Sigmoid colon (tissue), 7 donors: ENCODE results near the gene ATG7. TPM values are rescaled to one million over a fixed set of nuclear protein-coding genes. Genes with fewer than 3 reads are reported as not detected.

Experiments used
- DNase-seq: peaks from one replicate; pipeline ENCODE4 v3.0.0-alpha.2; 2019
- H3K27ac ChIP-seq, 4 donors: fragments of 200-600 bp; sonication (generic); one replicate each; pipeline ENCODE4 v1.5.1; 2016 to 2019; ENCODE audit warnings: mild to moderate bottlenecking in 1 of 4
- H3K27me3 ChIP-seq, 3 donors: fragments of 200-600 bp; sonication (generic); one replicate each; pipeline ENCODE4 v1.5.1; 2019; ENCODE audit warnings: mild to moderate bottlenecking in 1 of 3
- H3K36me3 ChIP-seq, 4 donors: fragments of 200-600 bp; sonication (generic); one replicate each; pipeline ENCODE4 v1.5.1; 2016 to 2019
- H3K4me1 ChIP-seq, 4 donors: fragments of 200-600 bp; sonication (generic); one replicate each; pipeline ENCODE4 v1.5.1; 2017 to 2019
- H3K4me3 ChIP-seq, 4 donors: fragments of 200-600 bp; sonication (generic); one replicate each; pipeline ENCODE4 v1.5.1; 2017 to 2019; ENCODE audit warnings: mild to moderate bottlenecking in 2 of 4, moderate library complexity in 1 of 4
- H3K9me3 ChIP-seq, 4 donors: fragments of 200-600 bp in 3 of 4; sonication (generic) in 3 of 4; one replicate each; pipeline versions ENCODE4 v1.5.1 to v1.6.1; 2013 to 2019
- EP300 ChIP-seq, 4 donors: sonication (generic); formaldehyde crosslinking; IDR thresholded peaks; one replicate each; pipeline ENCODE4 v1.6.1; 2017; ENCODE audit warnings: antibody characterized with exemption in 4 of 4
- POLR2A ChIP-seq, 2 donors: fragments of 450-650 bp; IDR thresholded peaks; one replicate each; pipeline ENCODE4 v1.6.1; 2016; ENCODE audit warnings: antibody characterized with exemption in 2 of 2, mild to moderate bottlenecking in 2 of 2, moderate library complexity in 2 of 2
- POLR2AphosphoS5 ChIP-seq, 4 donors: sonication (generic); formaldehyde crosslinking; IDR thresholded peaks; one replicate each; pipeline ENCODE4 v1.6.1; 2017; ENCODE audit warnings: antibody characterized with exemption in 4 of 4
- WGBS, 2 donors: extraction: QIAGEN DNeasy Blood & Tissue Kit; methylation state at CpG; one replicate each; pipeline ENCODE4 v1.1.7; 2013; 5-methylcytosine and 5-hydroxymethylcytosine counted together
- intact Hi-C: fragments of 100-400 bp; cut with DNase I; formaldehyde crosslinking; loops from one replicate; pipeline ENCODE4 v1.15.1; 2023
- polyA plus RNA-seq, 3 donors: library from polyadenylated mRNA; stranded (reverse); fragments of 200-250 nt; gene quantifications; one replicate each; pipeline ENCODE4 v1.2.3, GENCODE V29; 2013
- total RNA-seq, 4 donors: library from RNA; depleted of rRNA; stranded (reverse); fragments of >200 nt; gene quantifications; one replicate each; pipeline ENCODE4 v1.1.0, GENCODE V29; 2016
- TF ChIP-seq, protein P1 (sequence below), 4 experiments: fragments of 450-650 bp in 3 of 4; fragments of 200-600 bp in 1 of 4; IDR thresholded peaks; one replicate each; pipeline ENCODE4 v1.5.1; 2016 to 2019; ENCODE audit warnings: antibody characterized with exemption in 4 of 4, mild to moderate bottlenecking in 3 of 4, moderate library complexity in 2 of 4
- donor health status: healthy with polysubstance abuse.
- donor health status: Bipolar disorder and iron deficiency.
- donor health status: healthy.

Gene ATG7
- total and polyA plus RNA-seq, 7 donors, result 12.5 to 62.9 (median 34.8) TPM

DNA sequence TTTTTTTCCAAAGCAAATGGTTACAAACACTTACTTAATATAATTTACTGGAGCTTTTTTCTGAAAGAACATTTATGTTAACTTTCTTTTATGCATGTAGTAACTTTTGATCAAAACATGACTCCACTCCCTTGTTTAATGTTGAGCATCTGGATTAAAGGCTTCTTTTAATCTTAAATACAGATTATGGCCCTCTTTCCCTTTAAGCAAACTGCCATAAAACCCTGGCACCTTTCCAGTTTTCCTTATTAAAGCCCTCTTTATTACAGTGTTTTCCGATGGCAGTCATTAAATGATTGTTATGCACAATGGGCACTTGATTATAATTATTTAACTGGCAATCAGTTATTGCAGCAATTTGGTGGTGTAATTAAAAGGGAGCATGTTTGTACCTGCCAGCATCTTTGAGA, 204.5 kb downstream of the ATG7 start:
- no peak for DNase-seq
- intact Hi-C loops, result no loop called here
- peaks cover 0 to 58% (median 54%) of the 10 kb centered on the region in 4 donors for H3K4me1 ChIP-seq
- WGBS, 2 donors, result 10 to 43% methylated on average over 1 of the region's 1 CpG
- no peak overlapping the region for H3K4me3 ChIP-seq
- TF ChIP-seq POLR2AphosphoS5 (IDR thresholded peaks at IDR 0.05), result no peak
- no peak for TF ChIP-seq EP300 (IDR thresholded peaks at IDR 0.05)
- no peak for TF ChIP-seq POLR2A (IDR thresholded peaks at IDR 0.05)
- TF ChIP-seq, protein P1, sequence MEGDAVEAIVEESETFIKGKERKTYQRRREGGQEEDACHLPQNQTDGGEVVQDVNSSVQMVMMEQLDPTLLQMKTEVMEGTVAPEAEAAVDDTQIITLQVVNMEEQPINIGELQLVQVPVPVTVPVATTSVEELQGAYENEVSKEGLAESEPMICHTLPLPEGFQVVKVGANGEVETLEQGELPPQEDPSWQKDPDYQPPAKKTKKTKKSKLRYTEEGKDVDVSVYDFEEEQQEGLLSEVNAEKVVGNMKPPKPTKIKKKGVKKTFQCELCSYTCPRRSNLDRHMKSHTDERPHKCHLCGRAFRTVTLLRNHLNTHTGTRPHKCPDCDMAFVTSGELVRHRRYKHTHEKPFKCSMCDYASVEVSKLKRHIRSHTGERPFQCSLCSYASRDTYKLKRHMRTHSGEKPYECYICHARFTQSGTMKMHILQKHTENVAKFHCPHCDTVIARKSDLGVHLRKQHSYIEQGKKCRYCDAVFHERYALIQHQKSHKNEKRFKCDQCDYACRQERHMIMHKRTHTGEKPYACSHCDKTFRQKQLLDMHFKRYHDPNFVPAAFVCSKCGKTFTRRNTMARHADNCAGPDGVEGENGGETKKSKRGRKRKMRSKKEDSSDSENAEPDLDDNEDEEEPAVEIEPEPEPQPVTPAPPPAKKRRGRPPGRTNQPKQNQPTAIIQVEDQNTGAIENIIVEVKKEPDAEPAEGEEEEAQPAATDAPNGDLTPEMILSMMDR (IDR thresholded peaks at IDR 0.05), result no peak
- H3K36me3 ChIP-seq, result no peaks in the 10 kb centered on the region
- peak overlapping the region; percentile 70 to 91 (median 81) for H3K27ac ChIP-seq
- no peaks in the 10 kb centered on the region for H3K27me3 ChIP-seq
- no peaks in the 10 kb centered on the region for H3K9me3 ChIP-seq

DNA sequence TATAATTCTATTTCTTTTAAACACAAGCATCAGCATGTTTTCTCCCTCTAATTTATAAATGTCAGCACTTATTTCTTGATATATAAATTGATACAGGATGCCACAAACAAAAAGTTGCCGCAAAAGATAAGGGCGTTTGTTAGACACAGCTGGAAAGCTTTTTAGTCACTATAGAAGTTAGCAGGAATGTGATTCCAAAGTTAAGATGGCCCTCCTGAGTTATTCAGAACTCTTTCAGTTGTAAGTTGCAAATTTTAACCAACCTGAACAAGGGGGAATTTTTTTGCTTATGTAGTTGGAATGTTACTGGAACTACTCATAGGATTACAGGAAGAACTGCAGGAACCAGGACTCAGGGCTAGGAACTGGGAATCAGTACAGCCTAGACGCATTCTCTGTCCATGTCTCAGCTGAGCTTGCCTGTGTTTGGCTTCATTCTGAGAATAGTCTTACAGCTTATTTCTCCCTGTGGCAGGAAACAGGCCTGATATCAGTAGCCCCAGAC, 205.3 kb downstream of the ATG7 start:
- TF ChIP-seq EP300 (IDR thresholded peaks at IDR 0.05), result peak in 2 of 4 donors; percentile 7 to 73
- peak in 3 of 4 donors; percentile 17 to 69 (median 30) for TF ChIP-seq POLR2AphosphoS5 (IDR thresholded peaks at IDR 0.05)
- TF ChIP-seq, protein P1 (IDR thresholded peaks at IDR 0.05), result no peak
- TF ChIP-seq POLR2A (IDR thresholded peaks at IDR 0.05), result no peak
- no peaks in the 10 kb centered on the region for H3K27me3 ChIP-seq
- no peaks in the 10 kb centered on the region for H3K36me3 ChIP-seq
- H3K9me3 ChIP-seq, result no peaks in the 10 kb centered on the region
- DNase-seq, result peak; percentile 72
- H3K27ac ChIP-seq, result peak overlapping the region; percentile 70 to 91 (median 81)
- peaks cover 0 to 65% (median 61%) of the 10 kb centered on the region in 4 donors for H3K4me1 ChIP-seq
- intact Hi-C loops, result no loop called here
- no peak overlapping the region for H3K4me3 ChIP-seq
- WGBS, 2 donors, result 72 to 78% methylated on average over 3 of the region's 3 CpGs

DNA sequence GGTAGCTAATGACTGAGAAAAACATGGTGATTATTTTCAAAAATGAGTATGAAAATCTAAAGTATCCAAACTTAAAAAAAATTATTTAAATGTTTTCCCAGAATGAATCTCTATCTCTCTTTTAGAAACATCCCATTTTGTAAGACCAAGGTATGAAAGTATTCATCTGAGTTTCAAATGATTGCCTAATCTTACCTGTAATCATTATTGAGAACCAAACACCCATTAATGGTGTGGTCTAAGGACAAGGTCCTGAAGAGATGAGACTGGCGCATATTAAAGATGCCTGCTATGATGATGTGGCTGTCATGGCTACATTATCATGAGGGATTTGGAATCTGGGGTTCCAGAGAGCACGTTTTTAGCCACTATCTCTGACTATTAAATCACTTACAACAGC, 206.0 kb downstream of the ATG7 start:
- Histone ChIP-seq H3K27ac (peak overlapping the region; percentile 70 to 91 (median 81)), H3K36me3 (no peaks in the 10 kb centered on the region)
- WGBS, 2 donors, result 84% methylated on average over 2 of the region's 2 CpGs

DNA sequence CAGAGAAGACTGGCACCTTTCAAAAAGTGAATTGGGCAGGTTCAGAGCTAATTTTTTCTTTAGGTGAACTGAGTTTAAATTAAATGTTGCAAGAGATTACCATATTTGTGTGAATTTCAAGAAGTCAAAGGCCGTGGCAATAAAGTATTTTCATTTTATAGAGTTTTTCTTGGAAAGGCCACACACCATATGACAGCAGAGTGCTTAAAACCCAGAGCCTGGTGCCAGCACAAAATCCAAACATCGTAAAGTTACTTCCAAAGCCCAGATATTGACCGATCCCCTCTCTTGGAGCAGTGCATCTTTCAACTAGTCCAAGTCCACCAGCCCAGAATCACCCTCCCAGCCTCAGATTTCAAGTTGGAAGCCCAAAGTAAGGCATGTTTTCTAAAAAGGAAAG, 207.0 kb downstream of the ATG7 start:
- intact Hi-C loops, result no loop called here
- Histone ChIP-seq H3K4me1 (peaks cover 0 to 66% (median 64%) of the 10 kb centered on the region in 4 donors), H3K27ac (peak overlapping the region in 3 of 4 donors; percentile 76 to 91 (median 86)), H3K36me3 (no peaks in the 10 kb centered on the region), H3K4me3 (no peak overlapping the region), H3K27me3 (no peaks in the 10 kb centered on the region), H3K9me3 (no peaks in the 10 kb centered on the region)
- no peak for TF ChIP-seq POLR2A (IDR thresholded peaks at IDR 0.05)
- peak in 3 of 4 donors; percentile 20 to 36 (median 24) for TF ChIP-seq POLR2AphosphoS5 (IDR thresholded peaks at IDR 0.05)
- 15 to 59% methylated on average over 3 of the region's 3 CpGs for WGBS, 2 donors
- no peak for DNase-seq

More for the DNA sequence above, 206.0 kb downstream of the ATG7 start:
- TF ChIP-seq POLR2A (IDR thresholded peaks at IDR 0.05) (no peak), POLR2AphosphoS5 (IDR thresholded peaks at IDR 0.05) (no peak)
- intact Hi-C loops, result no loop called here
- no peaks in the 10 kb centered on the region for H3K27me3 ChIP-seq
- H3K4me3 ChIP-seq, result no peak overlapping the region
- DNase-seq, result no peak
- no peaks in the 10 kb centered on the region for H3K9me3 ChIP-seq
- peaks cover 0 to 66% (median 64%) of the 10 kb centered on the region in 4 donors for H3K4me1 ChIP-seq

DNA sequence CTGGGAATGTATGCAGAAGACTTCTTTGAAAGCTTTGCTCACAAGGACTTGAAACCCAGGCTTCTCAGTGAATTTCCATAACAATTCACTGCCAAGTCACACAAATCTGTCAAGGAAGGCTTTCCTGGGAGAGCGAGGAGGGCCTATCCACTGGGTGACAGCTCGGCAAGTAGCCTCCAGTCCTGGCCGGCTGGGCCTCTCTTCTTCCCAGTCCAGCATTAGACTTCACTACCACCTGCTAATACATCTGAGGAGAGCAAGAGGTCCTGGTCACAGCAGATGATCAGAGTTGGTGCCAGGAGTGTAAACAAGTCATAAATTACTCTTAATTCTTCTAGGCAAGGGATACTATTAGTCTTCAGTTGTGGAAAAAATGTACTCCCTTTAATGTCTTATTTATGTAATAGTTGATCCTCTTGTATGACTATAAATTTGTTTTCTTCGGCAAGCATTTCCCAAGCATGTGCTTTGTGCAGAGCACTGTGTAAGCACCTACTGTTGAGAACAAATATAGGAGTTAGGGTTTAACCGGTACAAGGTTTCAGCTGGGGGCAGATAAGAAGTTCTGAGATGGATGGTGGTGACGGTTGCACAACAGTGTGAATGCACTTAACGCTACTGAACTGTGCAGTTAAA, 208.6 kb downstream of the ATG7 start:
- WGBS, 2 donors, result 81 to 86% methylated on average over 7 of the region's 7 CpGs
- peak overlapping the region; percentile 49 to 91 (median 81) for H3K27ac ChIP-seq
- no peaks in the 10 kb centered on the region for H3K9me3 ChIP-seq
- no peak overlapping the region for H3K4me3 ChIP-seq
- intact Hi-C loops, result no loop called here
- H3K4me1 ChIP-seq, result peaks cover 0 to 66% (median 64%) of the 10 kb centered on the region in 4 donors
- TF ChIP-seq EP300 (IDR thresholded peaks at IDR 0.05) (peak; percentile 71 to 92 (median 86)), POLR2A (IDR thresholded peaks at IDR 0.05) (no peak), POLR2AphosphoS5 (IDR thresholded peaks at IDR 0.05) (peak; percentile 90 to 94 (median 92))
- H3K27me3 ChIP-seq, result no peaks in the 10 kb centered on the region
- H3K36me3 ChIP-seq, result no peaks in the 10 kb centered on the region
- DNase-seq, result peak; percentile 89

DNA sequence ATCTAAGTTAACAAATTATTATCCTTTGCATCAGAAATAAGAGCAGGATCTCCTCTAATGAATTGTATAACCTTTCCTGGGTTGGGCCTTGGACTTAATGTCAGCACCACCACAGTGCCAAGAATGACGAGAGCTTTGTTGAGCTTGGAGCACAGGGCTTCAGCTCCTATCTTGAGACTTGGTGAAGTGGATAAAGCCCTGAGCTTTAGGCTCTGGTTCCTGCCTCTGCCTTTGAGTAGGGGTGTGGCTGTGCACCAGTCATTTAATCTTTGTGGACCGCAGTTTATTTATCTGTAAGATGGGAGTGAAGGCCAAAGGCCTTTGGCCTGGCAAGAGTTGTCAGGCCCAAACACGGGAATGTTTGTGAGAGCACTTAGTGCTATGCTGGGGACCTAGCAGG, 209.4 kb downstream of the ATG7 start:
- WGBS, 2 donors, result 58 to 60% methylated on average over 3 of the region's 3 CpGs
- intact Hi-C loops, result no loop called here
- H3K4me3 ChIP-seq, result no peak overlapping the region
- no peak for DNase-seq
- no peaks in the 10 kb centered on the region for H3K27me3 ChIP-seq
- peaks cover 0 to 63% (median 60%) of the 10 kb centered on the region in 4 donors for H3K4me1 ChIP-seq
- peak overlapping the region; percentile 49 to 91 (median 81) for H3K27ac ChIP-seq
- no peaks in the 10 kb centered on the region for H3K9me3 ChIP-seq
- H3K36me3 ChIP-seq, result no peaks in the 10 kb centered on the region
- TF ChIP-seq POLR2A (IDR thresholded peaks at IDR 0.05), result no peak
- TF ChIP-seq, protein P1 (IDR thresholded peaks at IDR 0.05), result no peak
- TF ChIP-seq POLR2AphosphoS5 (IDR thresholded peaks at IDR 0.05), result no peak
- no peak for TF ChIP-seq EP300 (IDR thresholded peaks at IDR 0.05)
